SW480 (cell line): ENCODE data around the gene SEMA4D.

Source experiments
- DNase-seq: peaks from one replicate; pipeline ENCODE4 v3.0.0-alpha.2; 2016; ENCODE audit warnings: low spot score

SEMA4D gene

GRCh38 chr9:89502038-89502601 is 4.2 kb upstream of the SEMA4D start:
- DNase-seq = no peak

GRCh38 chr9:89501311-89501898 is 3.5 kb upstream of the SEMA4D start:
- DNase-seq = no peak

GRCh38 chr9:89500008-89500407 is 2.1 kb upstream of the SEMA4D start:
- DNase-seq = no peak

- no peak for DNase-seq
These were observed 1.1 kb upstream of the SEMA4D start for GRCh38 chr9:89498852-89499480.

- peak; percentile 7 for DNase-seq
These were observed 503 bp downstream of the SEMA4D start for GRCh38 chr9:89497257-89497963.

GRCh38 chr9:89496645-89497256 is 1.2 kb downstream of the SEMA4D start:
- DNase-seq = no peak

GRCh38 chr9:89495824-89496560 is 1.9 kb downstream of the SEMA4D start:
- DNase-seq = no peak

GRCh38 chr9:89494199-89494598 is 3.7 kb downstream of the SEMA4D start:
- no peak for DNase-seq

GRCh38 chr9:89493671-89494070 is 4.2 kb downstream of the SEMA4D start:
- DNase-seq = no peak

GRCh38 chr9:89493181-89493580 is 4.7 kb downstream of the SEMA4D start:
- no peak for DNase-seq

- no peak for DNase-seq
These were observed 5.3 kb downstream of the SEMA4D start for GRCh38 chr9:89492586-89492985.

- DNase-seq = no peak
These were observed 6.2 kb downstream of the SEMA4D start for GRCh38 chr9:89491694-89492093.

GRCh38 chr9:89489548-89490530 is 8.1 kb downstream of the SEMA4D start:
- no peak for DNase-seq

- no peak for DNase-seq
These were observed 9.0 kb downstream of the SEMA4D start for GRCh38 chr9:89488936-89489335.

GRCh38 chr9:89488131-89488530 is 9.8 kb downstream of the SEMA4D start:
- DNase-seq = no peak

- DNase-seq = no peak
These were observed 11.2 kb downstream of the SEMA4D start for GRCh38 chr9:89486681-89487080.

- no peak for DNase-seq
These were observed 13.2 kb downstream of the SEMA4D start for GRCh38 chr9:89484475-89485404.

GRCh38 chr9:89483592-89484474 is 14.1 kb downstream of the SEMA4D start:
- no peak for DNase-seq
